NOMO-1 treated with DMSO at 0.1 percent for 48 hours (cell line): ENCODE results near the gene IFNG.
"Not testable (repeated sequence)": the region's sequence is repeated elsewhere in the genome, so short reads cannot be mapped to it uniquely, and the experiment has no call there.

Experiments used
- DNase-seq: peaks from one replicate; lab custom pipeline; 2025; ENCODE audit not compliant: unreplicated experiment; lab: John Stamatoyannopoulos, UW

IFNG gene

GRCh38 chr12:68159681-68160304 is at the start of gene IFNG:
IFNG (minus strand) TSS chr12:68159740; CDS start chr12:68159615, 125 bp downstream.
- DNase-seq: no peak

- not testable (repeated sequence) for DNase-seq
Measured at GRCh38 chr12:68209048-68209728, 49.6 kb upstream of the IFNG start.

- no peak for DNase-seq
Measured at GRCh38 chr12:68207276-68207675, 47.7 kb upstream of the IFNG start.

GRCh38 chr12:68206446-68206845 is 46.9 kb upstream of the IFNG start:
- no peak for DNase-seq

GRCh38 chr12:68203460-68203875 is 43.9 kb upstream of the IFNG start:
- DNase-seq: no peak

- DNase-seq: no peak
Measured at GRCh38 chr12:68200854-68201253, 41.3 kb upstream of the IFNG start.

GRCh38 chr12:68199127-68199526 is 39.6 kb upstream of the IFNG start:
- no peak for DNase-seq

- no peak for DNase-seq
Measured at GRCh38 chr12:68198507-68199086, 39.1 kb upstream of the IFNG start.

- no peak for DNase-seq
Measured at GRCh38 chr12:68190301-68190700, 30.8 kb upstream of the IFNG start.

GRCh38 chr12:68189821-68190242 is 30.3 kb upstream of the IFNG start:
- no peak for DNase-seq

GRCh38 chr12:68185598-68185997 is 26.1 kb upstream of the IFNG start:
- no peak for DNase-seq

- DNase-seq: no peak
Measured at GRCh38 chr12:68180792-68181744, 21.5 kb upstream of the IFNG start.

GRCh38 chr12:68178774-68179439 is 19.4 kb upstream of the IFNG start:
- no peak for DNase-seq

- DNase-seq: no peak
Measured at GRCh38 chr12:68178184-68178583, 18.6 kb upstream of the IFNG start.

GRCh38 chr12:68177562-68177961 is 18.0 kb upstream of the IFNG start:
- no peak for DNase-seq

GRCh38 chr12:68176257-68176656 is 16.7 kb upstream of the IFNG start:
- DNase-seq: no peak

- no peak for DNase-seq
Measured at GRCh38 chr12:68175557-68176061, 16.1 kb upstream of the IFNG start.

GRCh38 chr12:68174761-68175160 is 15.2 kb upstream of the IFNG start:
- DNase-seq: not testable (repeated sequence)

GRCh38 chr12:68173792-68174191 is 14.3 kb upstream of the IFNG start:
- DNase-seq: no peak

- no peak for DNase-seq
Measured at GRCh38 chr12:68170726-68171125, 11.2 kb upstream of the IFNG start.
